GM21367 (cell line): ENCODE measurements around the gene INPP4B.

Source experiments
- ATAC-seq: cut with Tn5 transposase; IDR thresholded peaks from one replicate; pipeline ENCODE4 v1.9.1; 2021; ENCODE audit not compliant: unreplicated experiment

INPP4B gene

GRCh38 chr4:142846108-142846728, at the start of gene INPP4B:
INPP4B (minus strand) TSS chr4:142846301.
- no peak for ATAC-seq

DNA sequence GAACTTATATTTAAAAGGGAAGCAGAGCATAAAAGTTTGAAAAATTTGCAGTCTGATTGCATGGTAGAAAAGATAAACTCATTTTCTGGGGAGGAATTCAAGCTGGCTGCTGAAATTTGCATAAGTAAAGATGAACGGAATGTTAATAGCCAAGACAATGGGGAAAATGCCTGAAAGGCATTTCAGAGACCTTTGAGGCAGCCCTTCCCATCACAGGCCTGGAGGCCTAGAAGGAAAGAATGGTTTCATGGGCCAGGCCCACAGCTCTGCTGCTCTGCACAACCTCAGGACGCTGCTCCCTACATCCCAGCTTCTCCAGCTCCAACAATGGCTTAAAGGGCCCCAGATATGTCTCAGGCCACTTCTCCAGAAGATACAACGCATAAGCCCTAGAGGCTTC, 46.9 kb upstream of the INPP4B start:
- no peak for ATAC-seq

DNA sequence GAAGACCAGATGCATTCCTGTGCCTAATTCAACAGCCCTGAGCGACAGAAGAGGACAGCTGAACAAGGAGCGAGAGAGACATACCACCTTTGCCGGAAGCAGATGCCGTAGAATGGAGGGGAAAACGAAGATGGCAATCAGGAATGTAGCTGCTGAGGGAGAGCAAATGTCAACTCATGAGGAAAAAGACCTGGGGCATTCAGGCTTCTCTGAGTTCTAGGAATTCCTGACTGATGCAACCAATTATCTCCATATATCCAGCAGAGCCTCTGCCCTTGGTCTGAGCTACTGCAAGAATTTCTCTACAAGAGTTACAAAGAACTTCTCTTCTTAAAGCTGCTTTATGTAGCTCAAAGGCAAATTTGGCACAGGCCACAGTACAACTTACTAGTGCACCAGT, 40.5 kb upstream of the INPP4B start:
- no peak for ATAC-seq

- ATAC-seq = no peak
Observed at GRCh38 chr4:142883040-142883832, 37.1 kb upstream of the INPP4B start.

DNA sequence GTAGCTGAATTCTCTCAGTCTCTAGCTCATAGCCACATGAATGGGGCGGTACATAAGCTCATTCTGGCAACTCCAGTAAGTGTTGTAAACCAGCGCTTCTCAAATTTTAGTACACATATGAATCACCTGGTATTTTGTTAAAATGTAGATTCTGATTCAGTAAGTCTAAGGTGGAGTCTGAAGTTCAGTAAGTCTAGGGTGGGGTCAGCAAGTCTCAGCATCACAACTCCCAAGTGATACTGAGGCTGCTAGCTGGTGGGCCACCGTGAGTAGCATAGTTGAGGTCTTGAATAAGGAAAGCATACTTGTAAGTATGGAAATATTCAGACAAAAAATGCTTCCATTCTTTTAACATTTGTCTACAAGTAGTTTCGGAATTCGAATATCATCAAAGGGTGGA, 36.1 kb upstream of the INPP4B start:
- no peak for ATAC-seq

DNA sequence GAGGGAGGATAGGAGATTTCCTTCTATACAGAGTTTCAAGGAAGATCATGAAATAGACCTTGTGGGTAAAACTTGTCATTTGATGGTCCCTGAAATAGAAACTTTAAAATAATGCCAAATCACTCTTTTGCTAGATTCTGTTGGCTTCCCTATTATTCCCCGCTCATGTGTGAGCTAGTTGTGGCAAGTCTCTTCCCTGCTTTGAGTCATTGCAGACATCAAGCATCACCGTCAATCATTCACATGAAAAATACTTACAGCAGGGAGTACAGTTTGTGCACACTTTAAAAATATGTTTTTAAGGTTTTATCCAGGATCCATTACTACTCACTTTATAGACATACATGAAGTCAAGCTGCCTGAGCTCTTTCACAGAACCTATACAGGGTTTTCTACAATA, 35.2 kb upstream of the INPP4B start:
- ATAC-seq = no peak

DNA sequence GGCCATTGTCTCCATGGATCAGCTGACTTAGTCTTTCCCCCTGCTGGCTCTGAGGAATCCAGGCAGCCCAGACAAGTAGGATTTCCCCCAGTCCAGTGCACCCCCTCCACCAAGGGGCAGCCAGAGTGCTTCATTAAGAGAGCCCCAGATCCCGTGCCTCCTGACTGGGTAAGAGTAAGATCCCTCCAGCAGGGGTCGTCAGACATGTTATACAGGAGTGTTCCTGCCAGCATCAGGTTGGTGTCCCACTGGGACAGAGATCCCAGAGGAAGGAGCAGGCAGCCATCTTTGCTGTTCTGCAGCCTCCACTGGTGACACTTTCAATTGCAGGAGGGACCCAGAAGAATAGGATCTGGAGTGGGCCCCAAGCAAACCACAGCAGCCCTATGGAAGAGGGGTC, 29.0 kb upstream of the INPP4B start:
- no peak for ATAC-seq

DNA sequence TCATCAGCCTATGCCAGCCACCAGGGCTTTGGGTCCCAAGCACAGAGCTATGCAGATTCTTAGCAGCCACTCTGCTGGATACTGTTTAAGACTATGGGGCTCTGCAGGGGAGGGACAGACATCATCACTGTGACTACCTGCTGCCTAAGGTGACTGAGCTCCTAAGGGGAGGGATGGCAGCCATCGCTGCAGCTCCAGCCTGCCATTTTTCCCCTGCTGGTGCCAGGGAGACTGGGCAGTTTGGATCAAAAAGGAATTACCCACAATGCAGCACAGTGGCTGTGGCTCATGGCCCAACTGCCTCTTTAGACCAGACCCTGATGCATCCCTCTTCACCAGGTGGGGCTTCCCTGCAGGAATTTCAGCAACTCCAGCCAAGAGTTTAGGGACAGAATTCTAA, 28.6 kb upstream of the INPP4B start:
- ATAC-seq = no peak

- ATAC-seq = no peak
Observed at GRCh38 chr4:142866685-142867084, 20.6 kb upstream of the INPP4B start.

DNA sequence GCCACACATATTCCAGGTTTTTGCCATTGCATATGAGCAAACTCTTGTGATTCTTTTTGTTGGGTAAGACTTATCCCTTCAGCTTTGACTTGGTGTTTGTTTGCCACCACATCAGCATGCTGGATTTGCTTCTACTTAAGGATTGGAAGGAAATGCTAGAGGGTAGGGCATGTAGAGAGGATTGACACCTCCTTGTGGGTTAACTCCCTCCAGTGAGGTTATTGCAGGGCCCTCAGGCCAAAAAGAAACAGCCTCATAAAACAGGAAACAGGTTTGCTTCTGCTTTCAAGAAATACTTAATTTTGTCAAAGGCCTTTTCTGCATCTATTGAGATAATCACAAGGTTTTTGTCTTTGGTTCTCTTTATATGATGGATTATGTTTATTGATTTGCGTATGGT, 15.2 kb upstream of the INPP4B start:
- ATAC-seq = no peak

DNA sequence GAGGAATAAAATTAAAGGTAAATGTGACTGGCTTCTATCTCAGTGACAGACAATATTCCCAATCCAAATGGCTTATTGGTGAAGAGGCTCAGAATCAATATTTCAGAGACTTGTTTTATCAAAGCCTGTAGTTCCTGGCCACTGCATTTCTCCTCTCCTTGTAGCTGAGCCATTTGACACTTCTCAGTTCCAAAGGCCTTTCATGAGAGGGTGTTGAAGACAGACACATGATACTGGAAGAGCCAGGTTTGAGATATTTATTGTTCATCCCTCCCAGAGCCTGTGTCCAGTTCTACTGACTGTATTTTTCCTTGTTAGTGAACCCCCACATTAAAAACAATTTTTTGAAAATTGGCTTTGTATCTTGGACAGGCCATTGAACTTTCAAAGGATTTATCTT, 12.9 kb upstream of the INPP4B start:
- ATAC-seq = no peak

DNA sequence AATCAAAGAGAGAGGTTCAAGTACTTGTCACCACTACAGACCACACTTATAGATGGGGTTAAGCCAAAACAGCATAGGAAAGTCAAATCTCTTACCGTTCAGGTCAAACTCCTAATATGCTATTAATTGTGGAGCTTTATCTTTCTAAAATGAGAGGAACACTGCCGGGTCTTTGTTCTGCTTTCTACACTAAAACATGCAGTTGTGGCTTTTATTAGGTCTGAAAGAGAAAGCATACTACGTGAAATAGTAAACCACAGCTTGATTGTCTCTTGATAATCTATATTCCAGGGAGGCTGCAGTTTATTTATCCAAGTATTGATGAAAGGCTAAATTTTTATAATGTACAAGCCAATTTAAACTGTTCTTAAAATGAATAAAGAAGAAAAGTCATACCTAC, 12.3 kb upstream of the INPP4B start:
- no peak for ATAC-seq

DNA sequence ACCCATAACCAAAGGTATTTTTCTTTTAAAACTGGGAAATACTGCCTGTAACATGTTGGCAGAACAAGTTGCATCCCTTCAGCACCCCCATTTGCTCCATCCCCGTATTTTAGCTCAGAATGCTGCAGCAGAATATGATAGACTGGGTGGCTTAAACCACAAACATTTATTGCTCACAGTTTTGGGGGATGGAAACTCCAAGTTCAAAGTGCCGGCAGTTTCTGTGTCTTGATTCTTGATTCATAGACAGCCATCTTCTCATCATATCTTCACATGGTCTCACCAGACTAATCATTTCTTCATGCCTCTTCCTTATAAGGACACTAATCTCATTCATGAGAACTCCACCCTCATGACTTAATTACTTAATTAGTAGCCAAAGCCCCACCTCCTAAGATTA, 10.5 kb upstream of the INPP4B start:
- no peak for ATAC-seq

DNA sequence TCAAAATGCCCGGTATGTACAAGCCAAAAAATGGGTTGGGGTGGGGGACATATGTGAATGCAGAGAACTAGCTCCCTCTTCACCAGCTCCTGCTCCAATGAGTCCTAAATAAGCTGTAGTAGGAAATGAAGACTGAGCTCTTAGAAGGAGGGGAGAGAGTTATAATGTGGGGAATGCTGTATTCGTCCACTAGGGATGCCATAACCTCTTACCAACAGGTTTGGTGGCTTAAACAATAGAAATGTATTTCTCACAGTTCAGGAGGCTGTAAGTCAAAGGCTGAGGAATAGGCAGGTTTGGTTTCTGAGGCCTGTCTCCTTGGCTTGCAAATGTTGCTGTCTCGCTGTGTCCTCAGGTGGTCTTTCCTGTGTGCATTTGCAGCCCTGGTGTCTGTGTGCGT, 4.4 kb upstream of the INPP4B start:
- no peak for ATAC-seq

GRCh38 chr4:142846729-142847596, 862 bp upstream of the INPP4B start:
- no peak for ATAC-seq

DNA sequence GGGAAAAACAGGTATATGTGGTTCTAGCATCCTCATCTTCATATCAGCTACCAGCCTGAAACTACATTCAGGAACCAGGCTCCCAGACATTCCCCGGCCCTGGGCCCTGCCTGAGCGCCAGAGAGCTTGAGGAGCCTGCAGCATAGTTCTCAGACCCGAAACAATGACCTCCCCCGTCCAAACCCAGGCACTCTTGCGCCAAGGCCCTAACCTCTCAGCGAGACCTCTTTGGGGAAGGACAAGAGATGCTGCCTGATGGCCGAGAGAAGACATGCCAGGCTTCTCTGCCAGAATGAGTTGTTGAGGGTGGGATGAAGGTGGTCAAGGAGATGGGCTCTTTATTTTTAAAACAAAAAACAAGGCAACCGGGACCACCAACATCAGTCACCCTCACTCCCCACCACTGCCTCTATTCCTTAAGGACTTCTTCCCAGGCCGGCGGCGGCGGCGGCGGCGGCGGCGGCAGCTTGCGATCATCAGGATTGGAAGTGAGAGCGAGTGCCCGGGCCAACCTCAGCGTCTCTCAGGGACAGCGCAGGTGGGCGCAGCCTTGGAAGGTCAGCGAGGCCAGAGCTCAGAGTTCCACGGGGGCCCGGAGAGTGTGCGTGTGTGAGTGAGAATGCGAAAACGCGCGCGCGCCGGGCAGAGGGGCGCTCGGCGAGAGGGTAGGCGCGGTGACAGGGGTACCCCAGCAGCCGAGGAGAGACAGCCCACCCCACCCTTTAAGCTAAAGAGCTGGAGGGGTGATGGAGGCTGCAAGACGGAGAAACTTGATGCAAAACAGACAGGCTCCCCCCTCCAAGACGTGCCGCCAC, 601 bp downstream of the INPP4B start:
- no peak for ATAC-seq

- ATAC-seq = no peak
Observed at GRCh38 chr4:142844782-142845181, 1.3 kb downstream of the INPP4B start.

- no peak for ATAC-seq
Observed at GRCh38 chr4:142840516-142841123, 5.5 kb downstream of the INPP4B start.

- ATAC-seq = no peak
Observed at GRCh38 chr4:142838778-142839177, 7.3 kb downstream of the INPP4B start.

DNA sequence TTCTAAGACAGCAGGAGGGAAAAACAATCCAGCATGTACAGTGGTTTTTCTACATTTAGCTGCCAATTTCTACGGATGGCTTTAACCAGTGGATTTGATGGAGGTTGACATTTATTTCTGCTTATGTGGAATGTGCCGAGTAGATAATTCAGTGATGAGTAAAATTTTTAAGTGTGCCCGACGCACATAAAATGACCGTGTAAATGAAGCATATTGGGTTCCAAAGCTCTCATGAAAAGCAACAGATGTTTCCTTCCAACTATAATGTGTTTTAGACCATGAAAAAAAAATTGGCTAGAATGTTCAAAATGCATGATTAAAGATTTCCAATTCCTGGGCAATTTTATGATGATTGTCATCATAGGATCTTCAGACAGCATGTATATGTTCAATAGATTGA, 14.1 kb downstream of the INPP4B start:
- no peak for ATAC-seq
